Measurements from ENCODE around the gene LMF1. TPM values are rescaled to one million over a fixed set of nuclear protein-coding genes. Genes with fewer than 3 reads are reported as not detected.

The LMF1 gene
- total RNA-seq, 2 donors from 2014 or later: 15.8 to 20.1 TPM

DNA sequence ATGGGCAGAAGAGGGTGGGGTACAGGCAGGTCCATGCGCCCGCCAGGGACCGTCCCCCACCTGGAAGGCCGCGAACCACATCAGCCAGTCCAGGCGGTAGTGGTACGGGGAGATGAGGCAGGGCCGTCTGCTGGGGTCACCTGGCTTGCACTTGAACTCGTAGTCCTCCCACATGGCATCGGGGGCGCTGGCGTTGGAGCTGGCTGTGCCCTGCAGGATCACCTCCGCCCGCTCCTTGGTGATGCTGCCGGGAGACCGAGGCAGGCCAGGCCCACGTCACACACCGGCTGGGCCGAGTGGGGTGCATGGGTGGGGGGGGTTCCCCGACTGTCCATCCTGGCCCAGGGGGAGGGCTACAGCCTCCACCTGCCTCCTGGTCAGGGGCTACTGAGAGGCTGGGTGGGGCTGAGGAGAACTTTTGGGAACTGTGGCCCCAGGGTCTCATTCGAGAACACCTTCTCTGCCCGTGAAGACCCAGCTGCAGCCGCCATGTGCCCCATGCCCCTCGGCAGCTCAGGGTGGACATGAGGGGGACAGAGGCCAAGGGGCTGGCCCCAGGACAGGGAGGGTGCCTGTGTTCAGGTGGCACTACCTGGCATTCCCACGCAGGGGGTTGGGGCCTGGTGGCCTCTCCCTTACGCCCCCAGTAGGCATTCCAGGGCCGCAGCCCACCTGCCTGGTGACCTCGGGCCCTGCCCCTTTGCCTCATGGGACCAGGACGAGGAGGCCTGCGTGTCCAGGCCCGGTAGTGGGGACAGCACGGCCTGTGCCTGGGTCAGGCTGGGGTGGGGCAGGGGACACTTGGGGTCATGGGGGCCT is 100.8 kb downstream of the LMF1 start:
- Histone ChIP-seq H3K36me3 (replicated peaks in 1 of 2; ENCODE audit: insufficient read depth in 1 of 2, low read depth in 2 of 2) (no peaks in the 10 kb centered on the region), H3K27me3 (no peaks in the 10 kb centered on the region), H3K4me1 (no peaks in the 10 kb centered on the region), H3K27ac (no peak overlapping the region), H3K9me3 (no peaks in the 10 kb centered on the region), H3K4me3 (no peak overlapping the region)
- intact Hi-C loops (cut with DNase I): no loop called here
- WGBS, 2 donors: 86 to 93% methylated on average over 11 to 31 of the region's 32 CpGs
- no peak for DNase-seq
- no peak for ATAC-seq
- TF ChIP-seq, protein P1, sequence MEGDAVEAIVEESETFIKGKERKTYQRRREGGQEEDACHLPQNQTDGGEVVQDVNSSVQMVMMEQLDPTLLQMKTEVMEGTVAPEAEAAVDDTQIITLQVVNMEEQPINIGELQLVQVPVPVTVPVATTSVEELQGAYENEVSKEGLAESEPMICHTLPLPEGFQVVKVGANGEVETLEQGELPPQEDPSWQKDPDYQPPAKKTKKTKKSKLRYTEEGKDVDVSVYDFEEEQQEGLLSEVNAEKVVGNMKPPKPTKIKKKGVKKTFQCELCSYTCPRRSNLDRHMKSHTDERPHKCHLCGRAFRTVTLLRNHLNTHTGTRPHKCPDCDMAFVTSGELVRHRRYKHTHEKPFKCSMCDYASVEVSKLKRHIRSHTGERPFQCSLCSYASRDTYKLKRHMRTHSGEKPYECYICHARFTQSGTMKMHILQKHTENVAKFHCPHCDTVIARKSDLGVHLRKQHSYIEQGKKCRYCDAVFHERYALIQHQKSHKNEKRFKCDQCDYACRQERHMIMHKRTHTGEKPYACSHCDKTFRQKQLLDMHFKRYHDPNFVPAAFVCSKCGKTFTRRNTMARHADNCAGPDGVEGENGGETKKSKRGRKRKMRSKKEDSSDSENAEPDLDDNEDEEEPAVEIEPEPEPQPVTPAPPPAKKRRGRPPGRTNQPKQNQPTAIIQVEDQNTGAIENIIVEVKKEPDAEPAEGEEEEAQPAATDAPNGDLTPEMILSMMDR (IDR thresholded peaks at IDR 0.05): no peak
- no peak for TF ChIP-seq POLR2A (IDR thresholded peaks at IDR 0.05)

DNA sequence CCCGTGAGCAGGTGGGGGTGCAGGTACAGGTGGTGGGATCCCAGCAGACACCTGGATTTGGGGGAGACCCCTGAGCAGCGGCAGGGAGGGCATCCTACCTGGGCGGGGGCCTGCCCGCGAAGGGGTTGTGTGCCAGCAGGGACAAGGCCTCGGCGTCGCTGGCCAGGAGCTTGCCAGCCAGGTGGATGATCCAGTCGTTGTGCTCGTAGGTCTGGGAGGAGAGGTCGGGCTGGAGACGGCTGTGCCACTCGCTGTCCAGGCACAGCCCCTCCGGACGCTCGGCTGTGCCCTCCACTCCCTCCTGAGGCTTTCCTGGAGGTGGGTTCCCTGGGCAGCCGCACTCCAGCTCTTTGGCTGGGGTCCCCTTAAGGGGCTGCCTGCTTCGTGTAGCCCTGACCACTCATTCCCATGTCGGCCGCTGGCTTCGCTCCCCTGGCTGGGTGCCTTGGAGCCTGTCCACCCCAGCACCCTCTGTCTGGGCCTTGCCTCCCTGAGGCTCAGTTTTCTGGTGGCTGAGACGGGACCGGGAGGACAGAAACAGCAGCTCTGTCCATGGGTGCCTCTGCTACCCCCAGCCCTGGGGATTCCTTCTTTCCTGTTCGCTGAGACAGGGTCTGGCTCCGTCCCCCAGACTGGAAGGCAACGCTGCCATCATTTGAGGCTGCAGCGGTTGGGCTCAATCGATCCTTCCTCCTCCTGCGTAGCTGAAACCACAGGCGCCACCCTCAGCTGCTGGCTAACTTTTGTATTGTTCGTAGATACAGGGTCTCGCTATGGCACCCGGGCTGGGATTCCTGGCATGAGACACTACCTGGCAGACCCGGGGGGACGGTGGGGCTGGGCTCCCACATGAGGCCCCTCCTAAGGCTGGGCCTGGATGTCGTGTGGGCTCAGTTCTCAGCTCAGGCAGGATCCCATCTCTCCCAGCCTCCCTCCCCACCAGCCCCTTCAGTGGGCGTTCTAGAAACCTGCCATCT is 101.7 kb downstream of the LMF1 start:
- no peaks in the 10 kb centered on the region for H3K36me3 ChIP-seq (replicated peaks in 1 of 2; ENCODE audit: insufficient read depth in 1 of 2, low read depth in 2 of 2)
- H3K27ac ChIP-seq: no peak overlapping the region
- WGBS, 2 donors: 94 to 95% methylated on average over 8 to 37 of the region's 37 CpGs
- no peak for TF ChIP-seq POLR2A (IDR thresholded peaks at IDR 0.05)
- TF ChIP-seq, protein P1 (IDR thresholded peaks at IDR 0.05): no peak
- intact Hi-C loops (cut with DNase I): no loop called here
- no peaks in the 10 kb centered on the region for H3K27me3 ChIP-seq
- no peaks in the 10 kb centered on the region for H3K4me1 ChIP-seq
- H3K4me3 ChIP-seq: no peak overlapping the region
- no peaks in the 10 kb centered on the region for H3K9me3 ChIP-seq
- no peak for ATAC-seq
- no peak for DNase-seq

DNA sequence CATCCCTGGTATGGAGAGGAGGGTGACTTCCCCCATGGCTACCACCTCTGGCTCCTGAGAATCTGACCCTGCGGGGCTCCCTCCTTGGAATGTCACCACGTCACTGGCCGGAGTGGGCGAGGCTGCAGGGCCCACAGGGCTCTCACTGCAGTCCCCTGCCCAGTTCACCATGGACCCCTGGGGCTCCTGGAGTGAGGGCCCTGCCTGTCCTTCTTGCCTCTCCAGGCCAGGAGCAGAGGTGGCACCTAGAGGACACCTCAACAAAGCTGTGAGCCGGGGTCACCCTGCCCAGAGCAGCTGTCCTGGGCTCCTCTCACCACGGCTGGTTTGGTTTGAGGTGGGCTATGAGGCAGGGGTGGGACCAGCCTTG is 102.4 kb downstream of the LMF1 start:
- Histone ChIP-seq H3K4me1 (no peaks in the 10 kb centered on the region), H3K27me3 (no peaks in the 10 kb centered on the region), H3K27ac (no peak overlapping the region), H3K9me3 (no peaks in the 10 kb centered on the region), H3K4me3 (no peak overlapping the region), H3K36me3 (replicated peaks in 1 of 2; ENCODE audit: insufficient read depth in 1 of 2, low read depth in 2 of 2) (no peaks in the 10 kb centered on the region)
- intact Hi-C loops (cut with DNase I): no loop called here
- 95% methylated on average over 6 of the region's 6 CpGs; no CpG with 5 or more reads in 1 of the 2 donors for WGBS, 2 donors
- DNase-seq (no peak), ATAC-seq (no peak)
- TF ChIP-seq POLR2A (IDR thresholded peaks at IDR 0.05): no peak
- TF ChIP-seq, protein P1 (IDR thresholded peaks at IDR 0.05): no peak

- TF ChIP-seq POLR2A (IDR thresholded peaks at IDR 0.05): no peak
- TF ChIP-seq, protein P1 (IDR thresholded peaks at IDR 0.05): no peak
- intact Hi-C loops (cut with DNase I): no loop called here
- H3K9me3 ChIP-seq: no peaks in the 10 kb centered on the region
- DNase-seq (no peak), ATAC-seq (no peak)
- 96 to 97% methylated on average over 6 to 33 of the region's 34 CpGs for whole genome bisulfite sequencing, 2 donors
- no peaks in the 10 kb centered on the region for H3K4me1 ChIP-seq
- no peaks in the 10 kb centered on the region for H3K27me3 ChIP-seq
- no peak overlapping the region for H3K4me3 ChIP-seq
- H3K27ac ChIP-seq: no peak overlapping the region
- no peaks in the 10 kb centered on the region for H3K36me3 ChIP-seq (replicated peaks in 1 of 2; ENCODE audit: insufficient read depth in 1 of 2, low read depth in 2 of 2)
These were observed 103.1 kb downstream of the LMF1 start for GRCh38 chr16:867421-868385.
